Astrocyte (in vitro differentiated cells and primary cell): ENCODE data around the gene CD24.

Experiments used
- CTCF ChIP-seq: IDR thresholded peaks from 2 replicates; pipeline ENCODE4 v1.5.1; 2011; ENCODE audit warnings: low read depth, mild to moderate bottlenecking, inconsistent platforms, low read length, moderate library complexity; ENCODE audit not compliant: insufficient read depth
- EZH2 ChIP-seq: IDR thresholded peaks from 2 replicates; pipeline ENCODE4 v1.6.1; 2012; ENCODE audit warnings: mild to moderate bottlenecking, low read length, inconsistent platforms; ENCODE audit not compliant: insufficient read depth

GRCh38 chr6:106997392-106998158 lies 23.0 kb upstream of the CD24 start:
- peak; percentile 83 for TF ChIP-seq CTCF
- no peak for TF ChIP-seq EZH2
